Stimulated activated naive CD4-positive, alpha-beta T cell (primary cell): ENCODE data around the gene CENPX.

ENCODE experiments used
- DNase-seq, 6 experiments: peaks; one replicate each; lab custom pipeline; 2025; lab: John Stamatoyannopoulos, UW

Gene CENPX

GRCh38 chr17:81980707-81981343, 41.9 kb downstream of the CENPX start:
- peak in 1 of 6 experiments; percentile 13 for DNase-seq

GRCh38 chr17:81980122-81980521, 42.6 kb downstream of the CENPX start:
- DNase-seq, result no peak

- no peak for DNase-seq
These were observed 44.0 kb downstream of the CENPX start for GRCh38 chr17:81978524-81979298.

- DNase-seq, result peak; percentile 80 to 96 (median 86)
These were observed 45.4 kb downstream of the CENPX start, which contains the start of gene ASPSCR1 for GRCh38 chr17:81977211-81977808. Gene ASPSCR1, plus strand, starts transcription at chr17:81977629. Its CDS starts 18 bp downstream, at chr17:81977647.

GRCh38 chr17:81976332-81977210, 46.1 kb downstream of the CENPX start:
- peak in 2 of 6 experiments; percentile 38 to 64 for DNase-seq

- no peak for DNase-seq
These were observed 49.2 kb downstream of the CENPX start for GRCh38 chr17:81973432-81973831.

- no peak for DNase-seq
These were observed 53.5 kb downstream of the CENPX start for GRCh38 chr17:81968850-81969812.
